ENCODE data around the gene ASCL4. TPM values are rescaled to one million over a fixed set of nuclear protein-coding genes. Genes with fewer than 3 reads are reported as not detected.

Gene ASCL4
- total RNA-seq, 5 donors from 2014 or later (not counting 1 experiment from before 2014, with no cell fraction given): not detected

- ChIA-PET CTCF (no interaction called here), POLR2A (no interaction called here)
- no peaks in the 10 kb centered on the region for H3K9me3 Mint-ChIP-seq
- no peak overlapping the region for H3K27ac Mint-ChIP-seq
- Histone ChIP-seq H3K4me3 (ENCODE audit: control insufficient read depth in 1 of 2, extremely low read depth in 1 of 2, low read length in 1 of 2) (no peak overlapping the region), H3K27me3 (replicated peaks in 1 of 2; ENCODE audit: control insufficient read depth in 2 of 2, extremely low read depth in 1 of 2, insufficient read depth in 2 of 2, low read length in 1 of 2) (peaks cover 2 to 3% of the 10 kb centered on the region in 2 experiments), H3K27ac (ENCODE audit: low read length) (no peak overlapping the region), H3K9me3 (no peaks in the 10 kb centered on the region), H3K4me1 (ENCODE audit: control insufficient read depth in 1 of 2, extremely low read depth in 1 of 2, insufficient read depth in 2 of 2, low read length in 2 of 2) (no peaks in the 10 kb centered on the region), H3K36me3 (ENCODE audit: control insufficient read depth in 2 of 2, extremely low read depth in 1 of 2, insufficient read depth in 1 of 2, low read length in 1 of 2) (no peaks in the 10 kb centered on the region)
- no peaks in the 10 kb centered on the region for H3K36me3 Mint-ChIP-seq
- WGBS (ENCODE audit: insufficient coverage): 92% methylated on average over 2 of the region's 3 CpGs
- no peak for ATAC-seq (replicated peaks in 1 of 4)
- H3K27me3 Mint-ChIP-seq: peaks cover 34 to 38% of the 10 kb centered on the region in 2 donors
- no peak for DNase-seq
- H3K4me3 Mint-ChIP-seq: no peak overlapping the region
- H3K4me1 Mint-ChIP-seq: no peaks in the 10 kb centered on the region
Measured at GRCh38 chr12:107798580-107798979, 24.1 kb downstream of the ASCL4 start.

- H3K4me3 Mint-ChIP-seq: no peak overlapping the region
- no peaks in the 10 kb centered on the region for H3K36me3 Mint-ChIP-seq
- POLR2A ChIA-PET: no interaction called here
Measured at GRCh38 chr12:107801150-107801549, 26.6 kb downstream of the ASCL4 start.

GRCh38 chr12:107803092-107803491, 28.6 kb downstream of the ASCL4 start:
- H3K4me1 ChIP-seq (ENCODE audit: control insufficient read depth in 1 of 2, extremely low read depth in 1 of 2, insufficient read depth in 2 of 2, low read length in 2 of 2): no peaks in the 10 kb centered on the region
- DNase-seq (no peak), ATAC-seq (replicated peaks in 1 of 4) (no peak)
- H3K9me3 ChIP-seq: no peaks in the 10 kb centered on the region
- Mint-ChIP-seq H3K4me1 (no peaks in the 10 kb centered on the region), H3K36me3 (no peaks in the 10 kb centered on the region), H3K4me3 (no peak overlapping the region), H3K27ac (no peak overlapping the region), H3K9me3 (no peaks in the 10 kb centered on the region), H3K27me3 (peaks cover 10 to 12% of the 10 kb centered on the region in 2 donors)
- ChIA-PET POLR2A (interaction anchor here in 1 of 2 donors (0.6 kb wide), 1 partner anchor 13 kb away, joined by 7 read pairs; no protein-coding TSS in a partner anchor), CTCF (no interaction called here)
- no peak overlapping the region for H3K27ac ChIP-seq (ENCODE audit: low read length)
- no CpG with 5 or more reads among the region's 3 CpGs for WGBS (ENCODE audit: insufficient coverage)
- peaks cover 2 to 9% of the 10 kb centered on the region in 2 experiments for H3K27me3 ChIP-seq (replicated peaks in 1 of 2; ENCODE audit: control insufficient read depth in 2 of 2, extremely low read depth in 1 of 2, insufficient read depth in 2 of 2, low read length in 1 of 2)
- H3K36me3 ChIP-seq (ENCODE audit: control insufficient read depth in 2 of 2, extremely low read depth in 1 of 2, insufficient read depth in 1 of 2, low read length in 1 of 2): no peaks in the 10 kb centered on the region
- no peak overlapping the region for H3K4me3 ChIP-seq (ENCODE audit: control insufficient read depth in 1 of 2, extremely low read depth in 1 of 2, low read length in 1 of 2)

More at GRCh38 chr12:107801150-107801549, 26.6 kb downstream of the ASCL4 start:
- Histone ChIP-seq H3K4me1 (ENCODE audit: control insufficient read depth in 1 of 2, extremely low read depth in 1 of 2, insufficient read depth in 2 of 2, low read length in 2 of 2) (no peaks in the 10 kb centered on the region), H3K9me3 (no peaks in the 10 kb centered on the region), H3K4me3 (ENCODE audit: control insufficient read depth in 1 of 2, extremely low read depth in 1 of 2, low read length in 1 of 2) (no peak overlapping the region), H3K27ac (ENCODE audit: low read length) (no peak overlapping the region), H3K27me3 (replicated peaks in 1 of 2; ENCODE audit: control insufficient read depth in 2 of 2, extremely low read depth in 1 of 2, insufficient read depth in 2 of 2, low read length in 1 of 2) (peaks cover 2 to 6% of the 10 kb centered on the region in 2 experiments), H3K36me3 (ENCODE audit: control insufficient read depth in 2 of 2, extremely low read depth in 1 of 2, insufficient read depth in 1 of 2, low read length in 1 of 2) (no peaks in the 10 kb centered on the region)
- Mint-ChIP-seq H3K9me3 (no peaks in the 10 kb centered on the region), H3K27ac (no peak overlapping the region), H3K4me1 (no peaks in the 10 kb centered on the region), H3K27me3 (peaks cover 14 to 16% of the 10 kb centered on the region in 2 donors)
- CTCF ChIA-PET: no interaction called here
- no peak for DNase-seq
- no peak for ATAC-seq (replicated peaks in 1 of 4)

GRCh38 chr12:107805488-107806180, 31.1 kb downstream of the ASCL4 start:
- DNase-seq (no peak), ATAC-seq (replicated peaks in 1 of 4) (no peak)
- H3K9me3 Mint-ChIP-seq: no peaks in the 10 kb centered on the region
- Histone ChIP-seq H3K36me3 (ENCODE audit: control insufficient read depth in 2 of 2, extremely low read depth in 1 of 2, insufficient read depth in 1 of 2, low read length in 1 of 2) (no peaks in the 10 kb centered on the region), H3K4me3 (ENCODE audit: control insufficient read depth in 1 of 2, extremely low read depth in 1 of 2, low read length in 1 of 2) (no peak overlapping the region), H3K27ac (ENCODE audit: low read length) (no peak overlapping the region), H3K4me1 (ENCODE audit: control insufficient read depth in 1 of 2, extremely low read depth in 1 of 2, insufficient read depth in 2 of 2, low read length in 2 of 2) (no peaks in the 10 kb centered on the region), H3K9me3 (no peaks in the 10 kb centered on the region), H3K27me3 (replicated peaks in 1 of 2; ENCODE audit: control insufficient read depth in 2 of 2, extremely low read depth in 1 of 2, insufficient read depth in 2 of 2, low read length in 1 of 2) (peaks cover 2 to 15% of the 10 kb centered on the region in 2 experiments)
- H3K4me1 Mint-ChIP-seq: no peaks in the 10 kb centered on the region
- CTCF ChIA-PET: no interaction called here
- no peak overlapping the region for H3K27ac Mint-ChIP-seq
- no peak overlapping the region for H3K4me3 Mint-ChIP-seq
- peaks cover 9 to 18% of the 10 kb centered on the region in 2 donors for H3K27me3 Mint-ChIP-seq
- POLR2A ChIA-PET: no interaction called here
- H3K36me3 Mint-ChIP-seq: no peaks in the 10 kb centered on the region
- WGBS (ENCODE audit: insufficient coverage): 82% methylated on average over 20 of the region's 22 CpGs

- 52% methylated on average over 2 of the region's 3 CpGs for WGBS (ENCODE audit: insufficient coverage)
- H3K36me3 ChIP-seq (ENCODE audit: control insufficient read depth in 2 of 2, extremely low read depth in 1 of 2, insufficient read depth in 1 of 2, low read length in 1 of 2): no peaks in the 10 kb centered on the region
- ATAC-seq (replicated peaks in 1 of 4) (no peak), DNase-seq (no peak)
- H3K4me1 Mint-ChIP-seq: no peaks in the 10 kb centered on the region
- no peaks in the 10 kb centered on the region for H3K4me1 ChIP-seq (ENCODE audit: control insufficient read depth in 1 of 2, extremely low read depth in 1 of 2, insufficient read depth in 2 of 2, low read length in 2 of 2)
- no peaks in the 10 kb centered on the region for H3K9me3 ChIP-seq
- H3K27me3 Mint-ChIP-seq: peaks cover 11 to 19% of the 10 kb centered on the region in 2 donors
- peaks cover 2 to 15% of the 10 kb centered on the region in 2 experiments for H3K27me3 ChIP-seq (replicated peaks in 1 of 2; ENCODE audit: control insufficient read depth in 2 of 2, extremely low read depth in 1 of 2, insufficient read depth in 2 of 2, low read length in 1 of 2)
- H3K27ac ChIP-seq (ENCODE audit: low read length): no peak overlapping the region
- ChIA-PET CTCF (interaction anchor here in 1 of 2 donors (0.6 kb wide), 1 partner anchor 1111 kb away, joined by 4 read pairs; no protein-coding TSS in a partner anchor), POLR2A (no interaction called here)
- no peak overlapping the region for H3K27ac Mint-ChIP-seq
- H3K9me3 Mint-ChIP-seq: no peaks in the 10 kb centered on the region
- H3K36me3 Mint-ChIP-seq: no peaks in the 10 kb centered on the region
- no peak overlapping the region for H3K4me3 Mint-ChIP-seq
- no peak overlapping the region for H3K4me3 ChIP-seq (ENCODE audit: control insufficient read depth in 1 of 2, extremely low read depth in 1 of 2, low read length in 1 of 2)
Measured at GRCh38 chr12:107807471-107808150, 33.1 kb downstream of the ASCL4 start.

- H3K27me3 Mint-ChIP-seq: peaks cover 7 to 9% of the 10 kb centered on the region in 2 donors
- ATAC-seq (replicated peaks in 1 of 4): no peak
- POLR2A ChIA-PET: no interaction called here
- H3K4me3 Mint-ChIP-seq: no peak overlapping the region
- no peaks in the 10 kb centered on the region for H3K36me3 ChIP-seq (ENCODE audit: control insufficient read depth in 2 of 2, extremely low read depth in 1 of 2, insufficient read depth in 1 of 2, low read length in 1 of 2)
- H3K27me3 ChIP-seq (replicated peaks in 1 of 2; ENCODE audit: control insufficient read depth in 2 of 2, extremely low read depth in 1 of 2, insufficient read depth in 2 of 2, low read length in 1 of 2): peaks cover 0 to 16% of the 10 kb centered on the region in 2 experiments
- no peaks in the 10 kb centered on the region for H3K4me1 Mint-ChIP-seq
- no peaks in the 10 kb centered on the region for H3K4me1 ChIP-seq (ENCODE audit: control insufficient read depth in 1 of 2, extremely low read depth in 1 of 2, insufficient read depth in 2 of 2, low read length in 2 of 2)
- peaks cover 9 to 27% (median 14%) of the 10 kb centered on the region in 3 donors for H3K9me3 Mint-ChIP-seq
- 67% methylated on average over 1 of the region's 1 CpG for WGBS (ENCODE audit: insufficient coverage)
- no peak overlapping the region for H3K4me3 ChIP-seq (ENCODE audit: control insufficient read depth in 1 of 2, extremely low read depth in 1 of 2, low read length in 1 of 2)
- CTCF ChIA-PET: no interaction called here
- no peak for DNase-seq
- H3K27ac ChIP-seq (ENCODE audit: low read length): no peak overlapping the region
- no peaks in the 10 kb centered on the region for H3K9me3 ChIP-seq
- H3K27ac Mint-ChIP-seq: no peak overlapping the region
- no peaks in the 10 kb centered on the region for H3K36me3 Mint-ChIP-seq
Measured at GRCh38 chr12:107817250-107817649, 42.7 kb downstream of the ASCL4 start.
